Kidney (tissue), 14 donors: Measurements from ENCODE around the gene ABHD12. TPM values are rescaled to one million over a fixed set of nuclear protein-coding genes. Genes with fewer than 3 reads are reported as not detected.

Source experiments
- DNase-seq, 5 donors: peaks; one replicate each; pipeline ENCODE4 v3.0.0-alpha.2; 2013 to 2020
- FAIRE-seq: peaks from 2 replicates; lab custom pipeline; 2012; peaks lifted over from hg19 to GRCh38; lab: Jason Lieb, UNC
- H3K27ac ChIP-seq, 2 donors: one replicate each; pipeline ENCODE4 v1.7.0; 2013; ENCODE audit warnings: low read depth in 2 of 2, low read length in 2 of 2, inconsistent platforms in 1 of 2
- H3K27me3 ChIP-seq: one replicate; pipeline ENCODE4 v1.7.1; 2013; ENCODE audit warnings: low read length, inconsistent platforms; ENCODE audit not compliant: control insufficient read depth, insufficient read depth
- H3K36me3 ChIP-seq, 3 donors: one replicate each; pipeline versions ENCODE4 v1.7.0 to v1.7.1; 2013; ENCODE audit warnings: low read length in 3 of 3, control low read depth in 1 of 3, inconsistent platforms in 1 of 3; ENCODE audit not compliant: insufficient read depth in 3 of 3, control insufficient read depth in 2 of 3
- H3K4me1 ChIP-seq, 3 donors: one replicate each; pipeline versions ENCODE4 v1.7.0 to v1.7.1; 2013; ENCODE audit warnings: low read length in 3 of 3, inconsistent platforms in 1 of 3, low read depth in 1 of 3; ENCODE audit not compliant: control insufficient read depth in 2 of 3, insufficient read depth in 2 of 3
- H3K4me3 ChIP-seq, 3 donors: one replicate each; pipeline versions ENCODE4 v1.7.0 to v1.8.1; 2013; ENCODE audit warnings: low read length in 3 of 3, control low read depth in 1 of 3, inconsistent platforms in 1 of 3
- H3K9ac ChIP-seq, 3 donors: one replicate each; pipeline versions ENCODE4 v1.7.0 to v1.7.1; 2013; ENCODE audit warnings: low read length in 3 of 3, control low read depth in 1 of 3, inconsistent platforms in 1 of 3
- H3K9me3 ChIP-seq, 3 donors: one replicate each; pipeline versions ENCODE4 v1.7.0 to v1.7.1; 2013; ENCODE audit warnings: low read length in 3 of 3, control low read depth in 1 of 3, inconsistent platforms in 1 of 3; ENCODE audit not compliant: control insufficient read depth in 2 of 3, insufficient read depth in 1 of 3
- intact Hi-C: fragments of 100-400 bp; cut with DNase I; formaldehyde crosslinking; loops from one replicate; pipeline ENCODE4 v1.11.1; 2022
- polyA plus RNA-seq: library from polyadenylated mRNA; stranded (reverse); fragments of 350-450 nt; fragmentation: Illumina TruSeq; extraction: RNeasy Lipid Tissue Mini Kit (QIAGEN cat#74804); gene quantifications from one replicate; pipeline ENCODE4 v1.2.3, GENCODE V29; 2014; ENCODE audit warnings: low read depth, low replicate concordance; ENCODE audit not compliant: insufficient read depth
- total RNA-seq: library from RNA; stranded (reverse); fragmentation: NEBNext Ultra II Directional; extraction: Animal tissue kit (Norgen Biotek cat#: 25700); gene quantifications from one replicate; pipeline ENCODE4 v1.2.1, GENCODE V29; 2021
- TF ChIP-seq, protein P1 (sequence below): IDR thresholded peaks from 3 replicates; pipeline ENCODE4 v1.5.1; 2012; ENCODE audit warnings: mild to moderate bottlenecking, moderate library complexity, borderline replicate concordance; ENCODE audit not compliant: insufficient read depth; ENCODE audit errors: extremely low read depth
- donor health status: control.
- donor health status: control.
- donor health status: control.
- donor health status: control.
- donor health status: control.
- donor health status: DM: yes; HTN: yes; CAD: no.
- donor health status: Normal renal cell carcinoma (clear cell type).

The ABHD12 gene
- total and polyA plus RNA-seq, 2 donors from 2014 or later = 61.5 to 68.1 TPM

DNA sequence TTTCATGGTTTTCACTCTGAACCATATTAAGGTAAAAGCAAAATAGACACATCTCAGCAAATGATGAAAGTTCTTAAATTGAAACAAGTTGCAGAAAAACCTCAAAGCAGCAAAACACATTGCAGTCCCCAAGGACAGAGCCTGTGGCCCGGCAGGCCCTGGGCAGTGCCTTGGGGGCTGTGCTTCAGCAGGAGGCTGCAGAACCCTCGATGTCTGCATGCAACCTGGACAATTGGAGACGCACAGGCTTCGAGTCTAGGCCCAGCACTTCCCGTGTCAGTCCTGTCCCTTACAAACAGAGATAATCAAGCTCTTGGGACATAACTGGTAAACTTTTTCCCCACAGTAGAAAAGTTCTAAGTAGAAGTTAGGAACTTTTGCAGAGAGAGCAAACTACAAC is 133.5 kb downstream of the ABHD12 start:
- no peak overlapping the region for H3K9ac ChIP-seq
- H3K27ac ChIP-seq = peak overlapping the region; percentile 5 to 51
- peaks cover 0 to 26% (median 26%) of the 10 kb centered on the region in 3 donors for H3K4me1 ChIP-seq
- peaks cover 0 to 4% (median 0%) of the 10 kb centered on the region in 3 donors for H3K36me3 ChIP-seq
- H3K9me3 ChIP-seq = no peaks in the 10 kb centered on the region
- DNase-seq (peak in 1 of 5 donors; percentile 20), FAIRE-seq (no peak)
- H3K27me3 ChIP-seq = no peaks in the 10 kb centered on the region
- TF ChIP-seq, protein P1, sequence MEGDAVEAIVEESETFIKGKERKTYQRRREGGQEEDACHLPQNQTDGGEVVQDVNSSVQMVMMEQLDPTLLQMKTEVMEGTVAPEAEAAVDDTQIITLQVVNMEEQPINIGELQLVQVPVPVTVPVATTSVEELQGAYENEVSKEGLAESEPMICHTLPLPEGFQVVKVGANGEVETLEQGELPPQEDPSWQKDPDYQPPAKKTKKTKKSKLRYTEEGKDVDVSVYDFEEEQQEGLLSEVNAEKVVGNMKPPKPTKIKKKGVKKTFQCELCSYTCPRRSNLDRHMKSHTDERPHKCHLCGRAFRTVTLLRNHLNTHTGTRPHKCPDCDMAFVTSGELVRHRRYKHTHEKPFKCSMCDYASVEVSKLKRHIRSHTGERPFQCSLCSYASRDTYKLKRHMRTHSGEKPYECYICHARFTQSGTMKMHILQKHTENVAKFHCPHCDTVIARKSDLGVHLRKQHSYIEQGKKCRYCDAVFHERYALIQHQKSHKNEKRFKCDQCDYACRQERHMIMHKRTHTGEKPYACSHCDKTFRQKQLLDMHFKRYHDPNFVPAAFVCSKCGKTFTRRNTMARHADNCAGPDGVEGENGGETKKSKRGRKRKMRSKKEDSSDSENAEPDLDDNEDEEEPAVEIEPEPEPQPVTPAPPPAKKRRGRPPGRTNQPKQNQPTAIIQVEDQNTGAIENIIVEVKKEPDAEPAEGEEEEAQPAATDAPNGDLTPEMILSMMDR = no peak
- intact Hi-C loops = no loop called here
- no peak overlapping the region for H3K4me3 ChIP-seq

DNA sequence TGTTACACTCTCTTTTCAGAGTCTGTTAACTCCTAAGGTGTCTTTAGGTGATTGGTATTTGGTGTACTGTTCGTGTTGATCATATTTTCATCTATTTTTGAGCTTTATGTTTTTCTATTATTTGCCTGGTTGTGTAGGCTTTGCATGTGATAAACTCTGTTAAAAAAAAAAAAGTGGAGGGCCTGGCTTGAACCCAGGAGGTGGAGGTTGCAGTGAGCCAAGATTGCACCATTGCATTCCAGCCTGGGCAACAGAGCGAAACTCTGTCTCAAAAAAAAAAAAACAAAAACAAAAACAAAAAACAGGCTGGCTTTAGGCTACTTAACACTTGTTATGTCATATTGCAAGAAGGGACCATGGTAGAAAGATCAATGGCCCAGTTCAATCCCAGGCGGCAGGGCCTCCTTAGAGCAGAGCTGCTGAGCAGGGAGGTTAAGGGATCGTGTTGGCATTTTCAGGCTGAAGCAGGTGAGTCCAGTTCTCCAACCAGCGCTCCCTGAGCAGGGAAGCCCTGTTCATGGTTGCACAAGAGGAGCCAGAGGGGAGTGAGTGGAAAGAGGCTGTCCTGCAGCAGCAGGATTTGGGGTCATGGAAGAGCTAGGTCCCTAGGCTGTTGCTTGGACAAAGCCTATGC is 134.3 kb downstream of the ABHD12 start:
- H3K27me3 ChIP-seq = no peaks in the 10 kb centered on the region
- FAIRE-seq (no peak), DNase-seq (peak in 2 of 5 donors; percentile 17 to 19)
- H3K4me3 ChIP-seq = no peak overlapping the region
- TF ChIP-seq, protein P1 = no peak
- H3K4me1 ChIP-seq = peaks cover 0 to 28% (median 26%) of the 10 kb centered on the region in 3 donors
- intact Hi-C loops = no loop called here
- no peaks in the 10 kb centered on the region for H3K9me3 ChIP-seq
- H3K27ac ChIP-seq = peak overlapping the region; percentile 81 to 88
- peaks cover 0 to 4% (median 0%) of the 10 kb centered on the region in 3 donors for H3K36me3 ChIP-seq
- H3K9ac ChIP-seq = peak overlapping the region in 1 of 3 donors; percentile 24

DNA sequence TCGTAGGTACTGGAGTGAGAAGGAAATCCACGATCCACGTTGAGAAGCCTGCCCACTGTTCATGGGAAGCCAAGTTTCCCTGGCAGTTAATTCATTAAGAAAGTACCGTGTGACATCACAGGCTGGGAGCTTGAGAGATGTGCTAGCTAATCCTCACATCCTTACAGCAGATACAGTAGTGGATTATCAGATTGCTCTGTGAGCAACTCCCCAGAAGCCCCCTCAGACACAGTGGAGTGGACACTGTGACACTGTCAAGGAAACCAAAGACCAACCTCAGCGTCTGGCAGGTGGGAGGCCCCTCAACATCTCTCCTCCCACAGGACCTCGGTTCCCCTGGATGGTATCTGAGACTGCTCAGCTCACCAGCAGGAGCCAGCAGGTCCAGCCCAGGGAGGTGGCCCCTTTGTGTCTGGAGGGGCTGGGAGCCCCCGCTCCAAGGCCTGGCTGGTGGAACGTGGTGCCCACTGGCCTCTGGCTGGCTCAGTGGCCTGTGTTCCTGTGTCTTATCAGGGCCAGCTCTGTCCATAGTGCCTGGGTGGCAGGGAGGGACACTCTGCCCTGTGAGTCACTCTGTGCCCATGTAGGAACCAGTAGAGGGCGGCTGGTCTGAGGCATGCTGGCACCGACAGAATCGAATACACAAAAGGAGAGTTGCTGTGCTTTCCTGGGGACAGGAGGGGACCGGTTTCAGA is 135.5 kb downstream of the ABHD12 start:
- intact Hi-C loops = no loop called here

More for the DNA sequence above, 135.5 kb downstream of the ABHD12 start:
- Histone ChIP-seq H3K9ac (no peak overlapping the region), H3K27ac (peak overlapping the region; percentile 81 to 88), H3K36me3 (peaks cover 0 to 2% (median 0%) of the 10 kb centered on the region in 3 donors), H3K9me3 (no peaks in the 10 kb centered on the region), H3K27me3 (no peaks in the 10 kb centered on the region), H3K4me3 (no peak overlapping the region), H3K4me1 (peaks cover 3 to 28% (median 26%) of the 10 kb centered on the region in 3 donors)
- DNase-seq = peak in 3 of 5 donors; percentile 42 to 91 (median 42)
- no peak for FAIRE-seq
- TF ChIP-seq, protein P1 = no peak
